ENCODE data around the gene MIAT.

GRCh38 chr22:26651815-26652214 is 5.6 kb upstream of the MIAT start:
- no peak for TF ChIP-seq CTCF (conservative IDR thresholded peaks at IDR 0.05; ENCODE audit: low read length)
- no peak for TF ChIP-seq EZH2phosphoT487 (IDR thresholded peaks at IDR 0.05; ENCODE audit: borderline replicate concordance)

Measured in Loucy (cell line).